Stimulated activated CD4-positive, alpha-beta T cell treated with anti-CD3 and anti-CD28 coated beads, Interleukin-1b, Interleukin-23, amount 100 ng/mL, for 4 hours (primary cell): ENCODE results near the gene FAM13A.
"Not testable (repeated sequence)": the region's sequence is repeated elsewhere in the genome, so short reads cannot be mapped to it uniquely, and the experiment has no call there.

ENCODE experiments used
- DNase-seq, 2 donors: peaks; one replicate each; pipeline ENCODE4 v3.0.0-alpha.2; 2020; ENCODE audit warnings: low read depth in 2 of 2

The FAM13A gene

DNA sequence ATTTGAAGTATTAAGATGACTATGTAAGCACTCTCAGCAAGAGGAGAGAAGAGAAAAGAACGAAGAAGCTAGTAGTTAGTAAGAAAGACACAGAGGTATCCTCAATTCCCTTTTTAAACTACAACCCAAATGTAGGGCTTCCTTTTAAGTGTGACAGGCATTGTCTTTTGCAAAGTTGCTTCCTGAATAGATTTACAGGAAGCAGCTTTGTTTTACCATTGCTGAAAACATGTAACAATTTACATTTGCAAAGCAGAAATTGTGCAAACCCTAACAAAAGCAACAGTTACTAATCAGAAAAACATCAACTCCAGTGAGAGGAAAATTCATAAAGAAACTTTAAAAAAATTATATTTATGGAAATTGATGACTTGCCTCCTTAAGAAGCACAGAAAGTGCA is 96.4 kb downstream of the FAM13A start:
- DNase-seq: no peak

DNA sequence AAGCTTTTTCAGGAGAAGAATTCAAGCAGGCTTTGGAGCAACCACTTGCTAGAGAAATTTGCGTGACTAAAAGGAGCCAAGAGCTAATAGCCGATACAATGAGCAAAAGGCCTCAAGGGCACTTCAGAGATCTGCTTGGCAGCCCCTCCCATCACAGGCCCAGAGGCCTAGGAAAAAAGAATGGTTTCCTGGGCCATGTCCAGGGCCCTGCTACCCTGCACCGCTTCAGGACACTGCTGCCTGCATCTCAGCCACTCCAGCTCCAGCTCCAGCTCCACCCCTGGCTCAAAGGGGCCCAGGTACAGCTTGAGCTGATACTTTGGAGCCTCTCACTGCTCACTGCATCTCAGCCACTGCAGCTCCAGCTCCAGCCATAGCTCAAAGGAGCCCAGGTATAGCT is 98.9 kb downstream of the FAM13A start:
- DNase-seq: no peak

DNA sequence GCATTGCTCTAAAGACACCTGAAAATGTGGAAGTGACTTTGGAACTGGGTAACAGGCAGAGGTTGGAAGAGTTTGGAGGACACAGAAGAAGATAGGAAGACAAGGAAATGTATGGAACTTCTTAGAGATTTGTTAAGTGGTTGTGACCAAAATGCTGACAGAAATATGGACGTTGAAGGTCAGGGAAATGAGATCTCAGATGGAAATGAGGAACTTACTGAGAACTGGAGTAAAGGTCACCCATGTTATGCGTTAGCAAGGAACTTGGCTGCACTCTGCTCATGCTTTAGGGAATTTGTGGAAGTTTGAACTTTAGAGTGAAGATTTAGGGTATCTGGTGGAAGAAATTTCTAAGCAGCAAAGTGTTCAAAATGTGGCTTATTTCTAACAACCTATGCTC is 99.4 kb downstream of the FAM13A start:
- DNase-seq: no peak

DNA sequence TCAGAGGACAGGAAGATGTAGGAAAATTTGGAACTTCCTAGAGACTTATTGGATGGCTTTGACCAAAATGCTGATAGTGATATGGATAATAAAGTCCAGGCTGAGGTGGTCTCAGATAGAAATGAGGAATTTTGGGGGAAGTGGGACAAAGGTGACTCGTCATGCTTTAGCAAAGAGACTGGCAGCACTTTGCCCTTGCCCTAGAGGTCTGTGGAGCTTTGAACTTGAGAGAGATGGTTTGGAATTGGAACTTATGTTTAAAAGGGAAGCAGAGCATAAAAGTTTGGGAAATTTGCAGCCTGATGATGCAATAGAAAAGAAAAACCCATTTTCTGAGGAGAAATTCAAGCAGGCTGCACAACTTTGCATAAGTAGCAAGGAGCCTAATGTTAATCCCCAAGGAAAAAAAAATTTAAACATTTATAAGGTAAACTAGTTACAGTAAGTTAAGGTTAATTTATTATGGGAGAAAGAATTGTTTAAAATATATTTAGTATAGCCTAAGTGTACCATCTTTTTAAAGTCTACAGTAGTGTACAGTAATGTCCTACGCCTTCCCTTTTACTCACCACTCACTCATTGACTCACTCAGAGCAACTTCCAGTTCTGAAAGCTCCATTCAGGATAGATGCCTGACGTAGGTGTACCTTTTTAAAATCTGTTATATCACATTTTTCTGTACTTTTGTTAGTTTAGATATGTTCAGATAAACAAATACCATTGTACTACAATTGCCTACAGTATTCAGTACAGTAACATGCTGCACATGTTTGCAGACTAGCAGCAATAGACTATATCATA is 101.2 kb downstream of the FAM13A start:
- no peak for DNase-seq

DNA sequence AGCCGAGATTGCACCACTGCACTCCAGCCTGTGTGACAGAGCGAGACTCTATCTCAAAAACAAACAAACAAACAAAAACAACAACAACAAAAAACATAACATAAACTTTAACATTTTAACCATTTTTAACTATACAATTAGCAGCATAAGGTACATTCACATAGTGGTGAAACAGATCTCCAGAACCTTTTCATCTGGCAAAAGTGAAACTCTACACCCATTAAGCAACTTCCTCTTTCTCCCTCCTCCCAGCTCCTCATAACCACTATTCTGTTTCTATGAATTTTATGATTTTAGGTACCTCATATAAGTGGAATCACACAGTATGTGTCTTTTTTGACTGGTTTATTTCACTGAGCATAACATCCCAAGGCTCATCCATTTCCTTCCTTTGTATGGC is 103.6 kb downstream of the FAM13A start:
- DNase-seq: no peak

DNA sequence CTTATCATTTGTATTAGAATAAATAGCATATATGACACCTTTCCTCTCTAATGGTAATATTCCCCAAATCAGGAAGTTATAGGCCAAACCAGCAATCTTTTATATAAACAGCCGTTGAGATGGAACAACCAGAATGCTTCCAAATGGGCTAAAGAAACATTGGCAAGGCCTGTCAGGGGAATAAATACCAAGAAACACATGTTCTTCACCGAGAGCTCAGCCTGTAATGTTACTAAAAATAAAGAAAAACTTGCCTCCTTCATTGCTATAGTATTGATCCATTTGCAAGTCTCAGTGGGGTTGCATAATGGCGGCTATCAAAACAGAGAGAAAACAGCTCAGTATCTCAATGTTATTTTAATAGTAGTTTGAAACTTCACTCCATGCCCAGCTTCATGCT is 104.9 kb downstream of the FAM13A start:
- no peak for DNase-seq

DNA sequence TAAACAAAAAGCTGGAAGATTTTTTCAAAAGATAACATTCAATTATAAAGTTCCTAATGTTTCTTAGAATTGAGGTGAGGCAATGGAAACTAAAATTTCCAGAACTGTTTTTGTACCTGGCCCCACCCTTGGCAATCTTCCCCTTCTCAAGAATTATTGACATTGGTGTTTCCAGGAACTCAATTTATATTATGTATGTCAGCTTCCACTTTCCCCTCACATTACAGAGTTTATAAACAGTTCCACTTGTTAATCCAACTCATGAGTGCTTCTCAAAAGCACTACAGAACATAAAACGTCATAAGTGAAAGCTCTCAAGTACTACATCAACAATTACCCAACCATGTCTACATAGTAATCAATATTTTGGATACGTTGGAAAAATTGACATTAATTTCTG is 107.4 kb downstream of the FAM13A start:
- DNase-seq: no peak

DNA sequence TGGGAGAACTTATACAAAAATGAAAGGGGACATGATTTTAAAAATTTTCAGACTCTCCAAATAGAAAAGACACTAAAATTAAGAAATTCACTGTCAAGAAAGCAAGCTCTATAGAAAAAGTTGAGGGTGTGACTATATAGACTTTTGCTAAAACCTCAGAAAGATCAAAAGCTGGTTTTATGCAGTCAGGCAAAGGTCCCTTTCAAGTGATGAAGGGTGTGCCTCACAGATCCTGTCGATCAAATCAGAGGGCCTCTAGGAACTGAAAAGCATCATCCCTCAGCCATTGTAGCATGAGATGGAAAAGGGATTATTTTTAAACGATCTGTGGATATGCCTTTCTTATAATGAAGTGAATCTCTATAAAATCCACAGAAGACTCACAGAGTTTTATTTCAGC is 116.5 kb downstream of the FAM13A start:
- no peak for DNase-seq

DNA sequence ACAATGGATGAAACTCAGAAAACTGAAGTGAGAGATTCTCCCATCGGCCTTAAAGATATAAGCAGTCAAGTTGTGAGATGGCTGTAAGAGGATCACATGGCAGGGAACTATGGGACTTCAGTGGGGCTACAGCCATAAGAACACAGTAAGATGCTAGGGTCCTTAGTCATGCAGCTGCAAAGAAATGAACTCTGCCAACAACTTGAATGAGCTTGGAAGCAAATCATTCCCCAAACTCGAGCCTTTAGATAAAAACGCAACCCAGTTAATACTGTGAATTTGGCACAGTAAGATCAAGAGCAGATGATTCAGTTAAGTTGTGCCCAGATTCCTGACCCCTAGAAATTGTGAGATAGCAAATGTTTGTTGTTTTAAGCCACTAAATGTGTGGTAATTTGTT is 117.3 kb downstream of the FAM13A start:
- DNase-seq: no peak

DNA sequence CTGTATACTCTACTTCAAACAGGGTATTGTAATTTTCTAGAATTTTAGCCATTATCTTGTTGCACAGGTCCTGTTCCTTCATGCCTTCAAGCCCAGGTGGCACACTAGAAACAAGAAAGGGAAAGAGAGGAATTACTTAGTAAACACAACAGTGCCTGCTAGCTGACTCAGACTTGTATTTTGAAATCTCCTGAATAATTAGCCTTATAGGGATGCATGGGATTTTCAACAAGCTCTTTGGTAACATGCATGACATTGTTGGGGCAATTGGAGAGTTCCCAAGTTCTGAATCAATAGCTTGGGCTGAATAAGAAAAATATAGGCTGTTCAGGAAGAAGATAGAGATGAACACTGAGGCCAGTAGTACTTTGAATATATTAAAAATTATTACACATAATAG is 118.8 kb downstream of the FAM13A start:
- no peak for DNase-seq

DNA sequence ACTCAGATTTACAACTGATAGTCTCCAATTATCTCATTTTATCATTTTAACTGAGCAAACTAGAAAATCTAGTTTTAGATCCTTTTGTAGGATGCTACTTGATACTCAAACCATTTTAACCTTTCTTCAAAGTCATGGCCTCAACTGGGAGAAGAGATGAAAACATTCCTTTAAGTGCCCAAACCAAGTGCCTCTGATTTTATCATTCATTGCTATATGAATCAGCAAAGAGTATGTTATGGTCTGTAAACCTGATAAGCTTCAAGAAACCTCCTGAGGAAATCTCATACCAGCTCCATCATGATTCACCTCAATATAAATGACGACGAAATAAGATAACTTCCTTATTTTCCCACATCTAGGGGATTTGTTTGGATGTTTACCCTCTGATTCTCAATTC is 119.9 kb downstream of the FAM13A start:
- no peak for DNase-seq

DNA sequence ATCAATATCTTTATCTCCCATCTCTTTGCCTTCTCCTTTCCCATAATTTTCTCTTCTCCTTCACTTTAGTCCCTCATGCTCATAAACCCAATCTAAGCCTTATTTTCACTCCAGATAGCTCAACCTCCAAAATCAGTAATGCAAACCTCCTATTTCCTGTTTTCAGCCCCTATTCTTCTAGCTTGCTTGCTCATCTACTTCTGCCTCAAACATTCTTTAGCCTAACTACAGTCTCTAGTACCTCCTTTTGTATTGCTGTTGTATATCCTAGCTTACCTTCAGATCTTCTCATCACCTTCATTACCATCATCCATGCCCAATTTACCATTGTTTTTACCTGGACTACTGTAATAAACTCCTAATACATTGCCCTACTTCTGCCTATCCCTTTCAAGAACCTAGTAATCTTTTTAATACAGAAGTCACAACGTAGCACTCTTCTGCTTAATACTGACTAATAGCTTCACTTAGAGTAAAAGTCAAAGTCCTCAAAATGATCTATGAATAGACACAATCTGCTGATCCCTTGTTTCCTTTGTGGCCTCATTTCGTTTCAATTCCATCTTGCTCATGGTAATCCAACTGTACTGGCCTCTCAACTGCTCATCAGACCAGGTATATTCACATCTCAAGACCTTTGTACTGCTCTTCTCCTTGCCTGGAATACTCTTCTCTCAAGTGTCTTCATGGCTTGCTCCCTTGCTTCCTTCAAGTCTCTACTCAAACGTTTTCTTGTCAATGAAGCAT is 123.4 kb downstream of the FAM13A start:
- no peak for DNase-seq

DNA sequence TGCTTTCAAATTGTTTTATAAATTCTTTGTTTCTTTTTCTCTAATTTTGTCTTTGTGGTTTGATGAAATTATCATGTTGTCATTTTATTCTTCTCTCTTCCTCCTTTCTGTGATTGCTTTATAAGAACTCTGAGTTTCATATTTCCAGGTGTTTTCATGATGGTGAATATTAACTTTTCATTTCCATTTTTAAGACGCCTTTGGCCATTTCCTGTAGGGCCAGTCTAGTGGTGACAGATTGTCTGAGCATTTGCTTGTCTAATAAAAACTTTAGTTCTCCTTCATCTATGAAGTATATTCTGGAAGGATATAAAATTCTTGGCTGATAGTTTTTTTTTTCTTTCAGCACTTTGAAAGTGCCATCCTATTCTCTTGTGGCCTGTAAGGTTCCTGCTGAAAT is 128.1 kb downstream of the FAM13A start:
- no peak for DNase-seq

DNA sequence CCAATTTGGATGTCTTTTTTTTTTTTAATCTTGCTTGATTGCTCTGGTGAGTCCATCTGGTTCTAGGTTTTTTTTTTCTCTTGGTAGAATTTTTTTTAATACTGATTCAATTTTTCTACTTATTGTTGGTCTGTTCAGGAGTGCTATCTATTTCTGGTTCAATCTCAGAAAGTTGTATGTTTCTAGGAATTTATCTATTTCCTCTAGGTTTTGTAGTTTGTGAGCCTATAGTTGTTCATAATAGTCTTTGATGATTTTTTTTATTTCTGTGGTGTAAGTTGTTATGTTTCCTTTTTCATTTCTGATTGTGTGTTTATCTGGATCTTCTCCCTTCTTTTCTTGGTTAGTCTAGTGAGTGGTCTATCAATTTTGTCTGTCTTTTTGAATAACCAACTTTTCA is 129.6 kb downstream of the FAM13A start:
- no peak for DNase-seq

DNA sequence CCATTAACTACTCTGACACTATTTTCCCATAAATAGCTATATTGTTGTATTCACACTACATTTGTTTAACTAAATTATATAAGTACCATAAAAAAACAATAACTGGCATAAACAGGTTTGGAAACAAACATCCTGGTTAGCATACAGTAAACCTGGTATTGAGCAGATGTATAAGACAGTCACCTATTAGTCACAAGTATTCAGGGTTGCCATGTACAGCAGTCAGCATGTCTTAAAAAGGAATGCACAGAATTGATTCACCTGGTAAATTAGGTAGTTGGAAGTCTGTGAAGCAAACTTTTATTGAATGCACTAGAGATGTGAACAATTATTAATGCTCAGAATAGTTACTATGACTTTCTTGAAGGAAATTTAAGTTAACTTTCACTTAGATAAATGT is 137.9 kb downstream of the FAM13A start:
- no peak for DNase-seq

DNA sequence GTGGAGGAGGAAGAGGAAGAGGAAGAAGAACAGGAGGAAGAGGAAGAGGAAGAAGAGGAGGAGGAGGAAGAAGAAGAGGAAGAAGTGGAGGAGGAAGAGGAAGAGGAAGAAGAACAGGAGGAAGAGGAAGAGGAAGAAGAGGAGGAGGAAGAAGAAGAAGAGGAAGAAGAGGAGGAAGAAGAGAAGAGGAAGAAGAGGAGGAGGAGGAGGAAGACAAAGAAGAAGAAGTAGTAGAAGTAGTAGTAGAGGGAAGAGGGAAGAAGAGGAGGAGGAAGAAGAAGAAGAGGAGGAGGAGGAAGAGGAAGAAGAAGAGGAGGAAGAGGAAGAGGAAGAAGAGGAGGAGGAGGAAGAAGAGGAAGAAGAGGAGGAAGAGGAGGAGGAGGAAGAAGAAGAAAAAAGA is 143.8 kb downstream of the FAM13A start:
- DNase-seq: not testable (repeated sequence)

DNA sequence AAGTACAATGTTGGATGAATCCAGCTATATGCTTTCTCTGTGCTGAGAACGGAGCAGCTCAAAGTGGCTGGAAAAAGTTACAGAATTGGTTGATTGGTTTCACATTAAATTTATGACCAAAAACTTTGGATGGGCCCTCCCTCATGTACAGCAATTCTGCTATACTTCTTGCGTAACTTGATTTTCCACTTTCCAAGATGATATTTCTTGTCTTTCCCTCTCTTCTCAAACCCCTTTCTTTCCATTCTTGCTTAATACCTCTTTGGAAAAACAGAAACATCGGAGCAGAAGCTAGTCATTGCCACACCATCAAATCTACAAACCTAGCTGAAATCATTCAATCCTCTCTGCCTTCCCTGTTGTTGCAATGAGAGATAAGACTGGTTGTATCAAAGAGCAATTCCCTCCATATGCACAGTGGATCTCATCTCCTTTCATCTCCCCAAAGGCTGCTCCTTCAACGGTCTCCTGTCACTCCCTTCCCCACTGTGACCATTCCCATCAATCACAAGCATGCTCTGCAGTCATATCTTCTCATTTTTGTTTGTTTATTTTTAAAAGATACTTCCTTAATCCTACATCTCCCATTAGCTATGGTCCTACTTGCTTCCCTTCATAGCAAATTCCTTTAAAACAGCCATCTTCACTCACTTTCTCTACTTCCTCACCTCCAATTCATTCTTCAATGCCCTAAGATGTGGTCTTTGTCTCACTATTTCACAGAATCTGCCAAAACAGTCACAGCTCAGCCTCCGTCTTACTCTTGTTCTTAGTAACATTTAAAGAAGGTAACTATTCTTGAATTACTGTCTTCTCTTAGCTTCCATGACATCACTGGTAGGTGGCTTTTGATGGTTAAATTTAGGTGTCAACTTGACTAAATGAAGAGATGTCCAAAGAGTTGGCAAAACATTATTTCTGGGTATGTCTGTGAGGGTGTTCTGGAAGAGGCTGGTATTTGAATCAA is 145.5 kb downstream of the FAM13A start:
- DNase-seq: no peak

DNA sequence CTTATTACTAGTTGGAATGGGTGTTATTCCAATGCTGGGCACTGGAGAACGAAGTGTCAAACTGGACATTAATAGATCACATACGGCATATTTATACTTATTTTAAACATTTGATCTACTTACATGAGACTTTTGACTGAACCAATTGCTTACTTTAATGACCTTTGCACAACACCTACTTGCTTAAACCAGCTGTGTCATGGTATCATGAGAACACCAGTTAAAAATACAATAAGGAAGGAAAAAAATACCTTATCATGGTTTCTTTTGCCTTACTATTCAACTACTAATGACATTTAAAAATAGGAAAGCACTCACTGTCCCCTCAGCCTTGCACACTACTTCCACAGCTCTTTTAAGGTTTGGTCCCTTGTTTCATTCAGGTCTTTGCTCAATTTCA is 146.9 kb downstream of the FAM13A start:
- DNase-seq: no peak

DNA sequence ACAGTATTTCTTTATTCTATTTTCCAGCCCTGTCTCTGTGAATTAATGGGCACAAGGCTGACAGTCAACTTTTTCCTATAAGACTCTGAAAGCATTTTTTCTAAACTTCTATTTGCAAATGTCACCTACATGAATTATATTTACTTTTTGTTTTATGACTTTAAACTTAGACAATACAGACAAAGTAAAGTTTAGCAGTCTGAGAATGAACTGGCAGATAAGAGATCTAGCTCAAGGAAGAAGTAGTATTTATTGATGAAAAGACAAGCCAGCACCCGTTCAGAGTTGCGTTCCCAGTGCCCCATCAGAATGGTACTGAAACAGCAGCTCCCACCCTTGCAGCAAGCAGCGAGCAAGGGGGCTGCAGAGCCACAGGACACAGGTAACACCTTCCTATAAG is 148.5 kb downstream of the FAM13A start:
- DNase-seq: no peak

DNA sequence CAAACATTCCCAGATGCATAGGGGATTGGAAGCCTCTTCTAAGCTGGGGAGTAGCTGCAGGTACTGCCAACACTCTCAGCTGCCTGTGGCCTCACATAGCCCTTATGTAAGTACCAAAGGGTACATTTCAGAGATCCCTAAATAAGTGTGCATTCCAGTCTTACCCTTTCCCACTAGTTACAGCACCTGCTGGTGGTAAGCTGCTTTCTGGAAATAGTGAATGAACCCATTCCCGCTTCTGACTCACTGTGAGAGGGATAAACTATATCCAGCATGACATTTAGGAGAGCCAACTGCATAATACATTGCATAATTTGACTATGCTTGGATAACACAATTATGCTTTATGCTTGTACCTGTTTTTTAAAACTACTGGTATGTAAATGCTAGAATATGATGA is 149.0 kb downstream of the FAM13A start:
- no peak for DNase-seq

DNA sequence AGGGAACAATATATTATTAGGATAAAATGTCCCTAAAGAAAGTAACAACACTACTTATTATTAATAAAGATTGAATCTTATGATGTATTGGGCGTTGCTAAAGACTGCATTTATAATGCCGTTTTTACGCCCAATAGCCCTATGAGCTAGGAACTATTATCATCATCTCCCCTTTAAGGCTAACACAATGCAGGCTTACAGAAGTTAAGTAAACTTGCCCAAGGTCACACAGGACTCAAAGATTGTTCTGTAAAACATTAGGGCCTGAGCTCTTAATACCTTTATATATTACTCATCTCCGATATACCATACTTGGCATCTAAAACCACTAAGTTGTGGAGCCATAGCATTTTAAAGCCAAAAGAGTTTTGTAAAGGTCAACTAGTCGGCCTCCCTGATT is 149.5 kb downstream of the FAM13A start:
- no peak for DNase-seq

DNA sequence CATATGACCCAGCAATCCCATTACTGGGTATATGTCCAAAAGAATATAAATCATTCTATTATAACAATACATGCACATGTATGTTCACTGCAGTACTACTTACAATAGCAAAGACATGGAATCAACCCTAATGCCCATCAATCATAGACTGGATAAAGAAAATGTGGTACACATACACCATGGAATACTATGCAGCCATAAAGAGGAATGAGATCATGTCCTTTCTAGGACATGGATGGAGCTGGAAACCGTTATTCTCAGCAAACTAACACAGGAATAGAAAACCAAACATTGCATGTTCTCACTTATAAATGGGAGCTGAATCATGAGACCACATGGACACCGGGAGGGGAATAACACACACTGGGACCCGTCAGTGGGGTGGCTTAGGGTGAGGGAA is 152.7 kb downstream of the FAM13A start:
- DNase-seq: not testable (repeated sequence)
